LNCAP (cell line): Measurements from ENCODE around the gene PXK.

Source experiments
- CTCF ChIP-seq: fragments of 450-650 bp; IDR thresholded peaks from 2 replicates; pipeline ENCODE4 v1.5.1; 2017; ENCODE audit warnings: mild to moderate bottlenecking

The PXK gene

GRCh38 chr3:58308728-58309127 lies 24.0 kb upstream of the PXK start:
- TF ChIP-seq CTCF, result no peak

GRCh38 chr3:58317811-58318210 lies 14.9 kb upstream of the PXK start:
- no peak for TF ChIP-seq CTCF

- TF ChIP-seq CTCF, result no peak
Measured at GRCh38 chr3:58321791-58322190, 10.9 kb upstream of the PXK start.

- TF ChIP-seq CTCF, result no peak
Measured at GRCh38 chr3:58322793-58323192, 9.9 kb upstream of the PXK start.

- TF ChIP-seq CTCF, result no peak
Measured at GRCh38 chr3:58323529-58324390, 8.9 kb upstream of the PXK start.

GRCh38 chr3:58324391-58325390 lies 8.0 kb upstream of the PXK start:
- TF ChIP-seq CTCF, result no peak

GRCh38 chr3:58325525-58325992 lies 7.1 kb upstream of the PXK start:
- TF ChIP-seq CTCF, result no peak
